ENCODE data around the gene RASA4.
"Not testable (repeated sequence)": the region's sequence is repeated elsewhere in the genome, so short reads cannot be mapped to it uniquely, and the experiment has no call there.

Gene RASA4

GRCh38 chr7:102542771-102543170 lies 73.8 kb downstream of the RASA4 start:
- DNase-seq: not testable (repeated sequence)

DNA sequence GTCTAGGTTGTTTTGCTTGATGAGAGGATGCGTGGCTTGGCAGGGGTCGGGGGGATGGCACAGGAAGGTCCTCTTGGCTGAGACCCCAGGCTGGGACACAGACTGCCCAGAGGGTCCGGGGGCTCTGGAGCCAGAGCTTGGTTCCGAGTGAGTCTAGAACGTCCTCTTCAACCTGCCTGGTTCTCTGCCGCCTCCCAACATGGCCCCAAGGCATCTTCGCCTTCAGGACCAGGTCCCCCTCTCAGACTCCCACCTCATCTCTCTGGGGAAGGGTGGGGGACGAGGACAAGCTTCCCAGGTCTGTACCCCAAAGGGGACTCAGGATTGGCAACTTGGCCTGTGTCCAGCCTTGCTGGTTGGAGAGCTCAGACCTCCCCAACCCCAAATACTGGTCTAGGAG lies 74.5 kb downstream of the RASA4 start:
- DNase-seq: not testable (repeated sequence)

- not testable (repeated sequence) for DNase-seq
Measured at GRCh38 chr7:102540604-102541003, 76.0 kb downstream of the RASA4 start.

DNA sequence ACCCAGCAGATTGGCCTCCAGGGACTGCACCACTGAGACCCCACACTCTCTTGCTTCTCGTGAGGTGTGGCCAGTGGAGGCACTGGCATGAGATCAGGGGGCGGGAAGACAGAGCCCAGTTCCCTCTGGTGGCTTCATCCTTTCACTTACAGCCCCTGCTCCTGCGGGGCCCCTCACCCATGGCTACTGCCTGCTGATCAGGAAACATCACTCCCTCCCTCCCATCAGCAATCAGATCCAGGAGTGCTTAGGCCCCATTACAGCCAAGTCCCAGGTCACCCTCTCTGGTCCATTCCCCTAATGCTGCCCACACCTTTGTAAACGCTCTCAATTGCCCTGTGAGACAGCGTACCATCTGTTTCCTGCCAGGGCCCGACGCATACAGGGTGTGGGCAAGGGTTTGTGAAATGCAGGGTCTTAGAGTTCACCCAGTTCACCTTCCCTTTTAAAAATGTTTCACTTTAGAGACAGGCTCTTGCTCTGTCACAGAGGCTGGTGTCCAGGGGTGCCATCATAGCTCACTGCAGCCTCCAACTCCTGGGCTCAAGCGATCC lies 81.4 kb downstream of the RASA4 start:
- DNase-seq: not testable (repeated sequence)

- not testable (repeated sequence) for DNase-seq
Measured at GRCh38 chr7:102532127-102532526, 84.4 kb downstream of the RASA4 start.

DNA sequence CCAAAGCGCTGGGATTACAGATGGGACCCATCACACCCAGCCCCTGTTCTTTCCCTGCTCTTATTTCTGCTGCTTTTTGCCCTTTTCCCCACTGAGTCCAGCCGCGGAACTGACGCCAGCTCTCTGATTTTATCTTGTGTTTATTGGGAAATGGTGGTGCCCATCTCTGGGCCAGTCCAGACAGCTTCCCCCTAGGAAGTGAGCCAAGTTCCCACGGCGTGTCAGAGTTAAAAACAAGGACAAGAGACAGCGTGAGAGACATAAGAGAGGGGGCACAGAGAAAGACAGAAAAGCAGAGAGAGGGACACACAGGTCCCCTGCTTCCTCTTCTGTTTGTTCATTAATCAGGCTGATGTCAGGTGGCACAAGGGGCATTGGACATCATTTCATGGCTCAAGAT lies 85.0 kb downstream of the RASA4 start:
- not testable (repeated sequence) for DNase-seq

DNA sequence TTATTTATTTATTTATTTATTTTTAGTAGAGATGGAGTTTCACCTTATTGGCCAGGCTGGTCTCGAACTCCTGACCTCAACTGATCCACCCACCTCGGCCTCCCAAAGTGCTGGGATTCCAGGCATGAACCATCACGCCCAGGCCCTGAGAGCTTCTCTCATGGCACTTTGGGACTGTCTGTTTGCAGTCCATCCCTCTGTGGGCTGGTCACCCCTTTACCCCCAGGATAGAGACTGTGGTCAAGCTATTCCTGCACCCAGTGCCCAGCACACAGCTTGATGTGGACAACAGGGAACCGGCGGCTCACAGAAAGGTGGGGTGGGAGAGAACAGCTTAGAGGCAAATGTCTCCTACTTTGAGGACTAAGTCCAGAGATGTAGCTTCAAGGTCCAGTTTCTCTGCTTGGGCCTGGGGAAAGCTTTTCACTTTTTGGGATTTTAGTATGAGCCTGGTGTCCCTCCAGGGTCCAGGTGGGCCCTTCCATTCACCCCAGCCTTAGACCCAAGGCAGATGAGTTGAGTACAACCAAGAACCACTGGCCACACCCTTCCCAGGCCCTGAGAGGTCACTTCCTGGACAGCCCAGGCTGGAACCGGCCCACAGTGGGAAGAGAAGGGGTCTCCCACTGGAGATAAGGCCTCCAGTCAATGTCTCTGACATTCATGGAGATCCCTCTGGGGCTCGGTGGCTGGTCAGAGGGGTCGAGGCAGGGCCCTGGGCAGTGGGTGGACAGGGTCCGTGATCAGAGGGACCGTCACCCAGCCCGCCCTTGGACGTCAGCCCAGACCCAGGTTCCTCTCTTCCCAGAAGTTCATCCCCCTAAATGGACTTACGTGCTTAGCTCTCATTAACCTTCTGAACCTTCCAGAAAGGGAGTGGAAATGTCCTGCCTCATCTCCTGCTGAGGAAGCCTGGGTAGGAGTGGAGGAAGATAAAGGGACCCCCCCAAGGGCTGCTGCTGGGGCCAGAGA lies 88.4 kb downstream of the RASA4 start:
- not testable (repeated sequence) for DNase-seq

GRCh38 chr7:102527182-102527581 lies 89.4 kb downstream of the RASA4 start:
- DNase-seq: not testable (repeated sequence)

DNA sequence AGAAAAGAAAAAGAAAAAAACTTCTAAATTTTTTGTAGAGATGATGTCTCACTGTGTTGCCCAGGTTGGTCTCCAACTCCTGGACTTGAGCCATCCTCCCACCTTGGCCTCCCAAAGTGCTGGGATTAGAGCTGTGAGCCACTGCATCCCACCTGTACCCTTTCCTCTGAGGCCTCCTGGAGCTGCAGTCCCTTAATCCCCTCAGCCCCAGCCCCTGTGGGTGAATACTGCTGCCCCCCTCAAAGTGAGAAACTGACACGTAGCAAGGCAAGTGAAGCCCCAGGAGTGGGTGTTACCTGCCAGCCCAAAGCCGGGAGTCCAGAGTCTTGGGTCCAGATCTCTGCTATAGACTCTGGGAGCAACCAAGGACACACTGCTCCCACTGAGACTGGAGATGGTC lies 91.8 kb downstream of the RASA4 start:
- not testable (repeated sequence) for DNase-seq
